Measurements from ENCODE around the gene STARD3. TPM values are rescaled to one million over a fixed set of nuclear protein-coding genes. Genes with fewer than 3 reads are reported as not detected.

The STARD3 gene
- total RNA-seq, 2 experiments from 2014 or later = 56.1 to 56.8 TPM

- peak overlapping the region; percentile 52 for H3K4me3 Mint-ChIP-seq
- H3K27me3 Mint-ChIP-seq (ENCODE audit: low read depth) = peaks cover 16% of the 10 kb centered on the region
- no peaks in the 10 kb centered on the region for H3K9me3 Mint-ChIP-seq
- intact Hi-C loops (cut with micrococcal nuclease) = no loop called here
- H3K27ac Mint-ChIP-seq = no peak overlapping the region
- CTCF ChIA-PET = interaction anchor here (1.0 to 3.0 kb wide), 6 partner anchors 13 to 47 kb away, joined by 3 to 22 read pairs (median 6); partner anchors contain the start of gene ERBB2
- peaks cover 14% of the 10 kb centered on the region for H3K4me1 Mint-ChIP-seq (ENCODE audit: low read depth)
- DNase-seq = no peak
- H3K36me3 Mint-ChIP-seq (ENCODE audit: low read depth) = peaks cover 2% of the 10 kb centered on the region
Observed at GRCh38 chr17:39667262-39667944, 30.5 kb downstream of the STARD3 start.

- no peak within 1 kb of the TSS for H3K27ac Mint-ChIP-seq
Observed at GRCh38 chr17:39667945-39668924, 31.3 kb downstream of the STARD3 start, which contains the start of gene PNMT. TSS of gene PNMT (plus strand) at chr17:39668453. CDS start at chr17:39668476, 23 bp downstream.

GRCh38 chr17:39669897-39670735 is 33.2 kb downstream of the STARD3 start:
- no peak for DNase-seq
- H3K36me3 Mint-ChIP-seq (ENCODE audit: low read depth) = no peaks in the 10 kb centered on the region
- H3K27ac Mint-ChIP-seq = no peak overlapping the region
- H3K9me3 Mint-ChIP-seq = no peaks in the 10 kb centered on the region
- peaks cover 16% of the 10 kb centered on the region for H3K27me3 Mint-ChIP-seq (ENCODE audit: low read depth)
- intact Hi-C loops (cut with micrococcal nuclease) = no loop called here
- peaks cover 14% of the 10 kb centered on the region for H3K4me1 Mint-ChIP-seq (ENCODE audit: low read depth)
- CTCF ChIA-PET = interaction anchor here (1.3 to 5.7 kb wide), 6 partner anchors 12 to 195 kb away, joined by 3 to 63 read pairs (median 6); no protein-coding TSS in a partner anchor
- no peak overlapping the region for H3K4me3 Mint-ChIP-seq

More at GRCh38 chr17:39667945-39668924, 31.3 kb downstream of the STARD3 start, which contains the start of gene PNMT:
- DNase-seq = peak; percentile 77
- CTCF ChIA-PET = interaction anchor here (0.7 to 5.7 kb wide), 19 partner anchors 10 to 345 kb away, joined by 3 to 63 read pairs (median 4); partner anchors contain the start of genes ERBB2 and PGAP3
- Mint-ChIP-seq H3K4me1 (ENCODE audit: low read depth) (peaks cover 14% of the 10 kb centered on the region), H3K27me3 (ENCODE audit: low read depth) (peaks cover 16% of the 10 kb centered on the region), H3K36me3 (ENCODE audit: low read depth) (peaks cover under 1% of the 10 kb centered on the region), H3K4me3 (peak within 1 kb of the TSS; percentile 52), H3K9me3 (no peaks in the 10 kb centered on the region)
- intact Hi-C loops (cut with micrococcal nuclease) = loop anchor here (1.0 kb wide), 1 partner anchor 46 kb away; no protein-coding TSS in a partner anchor

- Mint-ChIP-seq H3K4me3 (no peak overlapping the region), H3K27me3 (ENCODE audit: low read depth) (peaks cover 16% of the 10 kb centered on the region), H3K27ac (no peak overlapping the region), H3K36me3 (ENCODE audit: low read depth) (no peaks in the 10 kb centered on the region), H3K4me1 (ENCODE audit: low read depth) (peaks cover 14% of the 10 kb centered on the region), H3K9me3 (no peaks in the 10 kb centered on the region)
- intact Hi-C loops (cut with micrococcal nuclease) = no loop called here
- DNase-seq = no peak
- CTCF ChIA-PET = interaction anchor here (1.1 to 5.7 kb wide), 5 partner anchors 11 to 50 kb away, joined by 3 to 63 read pairs (median 6); no protein-coding TSS in a partner anchor
Observed at GRCh38 chr17:39670746-39671145, 33.8 kb downstream of the STARD3 start.

- CTCF ChIA-PET = interaction anchor here (0.8 to 5.7 kb wide), 6 partner anchors 12 to 156 kb away, joined by 3 to 63 read pairs (median 4); no protein-coding TSS in a partner anchor
- H3K4me1 Mint-ChIP-seq (ENCODE audit: low read depth) = peaks cover 21% of the 10 kb centered on the region
- H3K27ac Mint-ChIP-seq = no peak overlapping the region
- intact Hi-C loops (cut with micrococcal nuclease) = no loop called here
- H3K9me3 Mint-ChIP-seq = no peaks in the 10 kb centered on the region
- no peak overlapping the region for H3K4me3 Mint-ChIP-seq
- DNase-seq = no peak
- H3K27me3 Mint-ChIP-seq (ENCODE audit: low read depth) = peaks cover 10% of the 10 kb centered on the region
- no peaks in the 10 kb centered on the region for H3K36me3 Mint-ChIP-seq (ENCODE audit: low read depth)
Observed at GRCh38 chr17:39671651-39672521, 34.9 kb downstream of the STARD3 start.

GRCh38 chr17:39672522-39673334 is 35.8 kb downstream of the STARD3 start:
- H3K4me1 Mint-ChIP-seq (ENCODE audit: low read depth) = peaks cover 25% of the 10 kb centered on the region
- H3K27me3 Mint-ChIP-seq (ENCODE audit: low read depth) = peaks cover 8% of the 10 kb centered on the region
- H3K36me3 Mint-ChIP-seq (ENCODE audit: low read depth) = no peaks in the 10 kb centered on the region
- H3K27ac Mint-ChIP-seq = no peak overlapping the region
- CTCF ChIA-PET = interaction anchor here (0.8 to 5.7 kb wide), 4 partner anchors 18 to 155 kb away, joined by 3 to 63 read pairs (median 11); no protein-coding TSS in a partner anchor
- no peak for DNase-seq
- H3K9me3 Mint-ChIP-seq = no peaks in the 10 kb centered on the region
- intact Hi-C loops (cut with micrococcal nuclease) = no loop called here
- H3K4me3 Mint-ChIP-seq = no peak overlapping the region

- CTCF ChIA-PET = interaction anchor here (5.7 kb wide), 1 partner anchor 52 kb away, joined by 63 read pairs; no protein-coding TSS in a partner anchor
- no peaks in the 10 kb centered on the region for H3K9me3 Mint-ChIP-seq
- H3K27ac Mint-ChIP-seq = no peak overlapping the region
- no peak for DNase-seq
- peaks cover 32% of the 10 kb centered on the region for H3K4me1 Mint-ChIP-seq (ENCODE audit: low read depth)
- peaks cover 6% of the 10 kb centered on the region for H3K27me3 Mint-ChIP-seq (ENCODE audit: low read depth)
- intact Hi-C loops (cut with micrococcal nuclease) = no loop called here
- H3K36me3 Mint-ChIP-seq (ENCODE audit: low read depth) = no peaks in the 10 kb centered on the region
- H3K4me3 Mint-ChIP-seq = no peak overlapping the region
Observed at GRCh38 chr17:39673335-39674081, 36.6 kb downstream of the STARD3 start.

GRCh38 chr17:39674179-39674578 is 37.2 kb downstream of the STARD3 start:
- Mint-ChIP-seq H3K27me3 (ENCODE audit: low read depth) (peaks cover 3% of the 10 kb centered on the region), H3K4me1 (ENCODE audit: low read depth) (peaks cover 35% of the 10 kb centered on the region), H3K27ac (no peak overlapping the region), H3K36me3 (ENCODE audit: low read depth) (peaks cover 3% of the 10 kb centered on the region), H3K9me3 (no peaks in the 10 kb centered on the region), H3K4me3 (no peak overlapping the region)
- intact Hi-C loops (cut with micrococcal nuclease) = no loop called here
- CTCF ChIA-PET = no interaction called here
- DNase-seq = no peak

GRCh38 chr17:39674702-39675389 is 37.9 kb downstream of the STARD3 start:
- Mint-ChIP-seq H3K36me3 (ENCODE audit: low read depth) (peaks cover 3% of the 10 kb centered on the region), H3K4me3 (no peak overlapping the region), H3K27ac (no peak overlapping the region), H3K9me3 (no peaks in the 10 kb centered on the region), H3K27me3 (ENCODE audit: low read depth) (peaks cover 2% of the 10 kb centered on the region), H3K4me1 (ENCODE audit: low read depth) (peaks cover 42% of the 10 kb centered on the region)
- no peak for DNase-seq
- intact Hi-C loops (cut with micrococcal nuclease) = no loop called here
- CTCF ChIA-PET = interaction anchor here (1.0 to 1.1 kb wide), 2 partner anchors 54 to 256 kb away, joined by 3 to 4 read pairs; no protein-coding TSS in a partner anchor

All from activated naive CD4-positive, alpha-beta T cell treated with anti-CD3 and anti-CD28 coated beads for 36 hours (primary cell).